HG02870 (cell line): Measurements from ENCODE around the gene ATG2B.

Experiments
- ATAC-seq: cut with Tn5 transposase; IDR thresholded peaks from one replicate; pipeline ENCODE4 v1.9.1; 2021; ENCODE audit warnings: mild to moderate bottlenecking, moderate library complexity; ENCODE audit not compliant: unreplicated experiment

The ATG2B gene

DNA sequence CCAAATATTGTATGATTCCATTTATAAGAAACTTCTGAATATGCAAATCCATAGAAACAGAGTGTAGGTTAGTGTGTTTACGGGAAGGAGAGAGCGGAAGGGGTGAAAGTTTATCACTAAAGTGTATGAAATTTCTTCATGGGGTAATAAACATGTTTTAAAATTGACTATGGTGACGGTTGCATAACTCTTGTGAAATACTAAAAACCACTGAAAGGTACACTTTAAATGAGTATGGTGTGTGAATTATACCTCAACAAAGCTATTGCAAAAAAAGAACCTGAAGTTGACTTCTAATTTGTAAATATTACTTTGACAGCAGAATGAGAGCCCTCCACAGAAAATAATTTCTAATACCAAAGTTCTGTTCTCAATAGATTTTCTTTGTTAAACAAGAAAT is 47.1 kb downstream of the ATG2B start:
- no peak for ATAC-seq

DNA sequence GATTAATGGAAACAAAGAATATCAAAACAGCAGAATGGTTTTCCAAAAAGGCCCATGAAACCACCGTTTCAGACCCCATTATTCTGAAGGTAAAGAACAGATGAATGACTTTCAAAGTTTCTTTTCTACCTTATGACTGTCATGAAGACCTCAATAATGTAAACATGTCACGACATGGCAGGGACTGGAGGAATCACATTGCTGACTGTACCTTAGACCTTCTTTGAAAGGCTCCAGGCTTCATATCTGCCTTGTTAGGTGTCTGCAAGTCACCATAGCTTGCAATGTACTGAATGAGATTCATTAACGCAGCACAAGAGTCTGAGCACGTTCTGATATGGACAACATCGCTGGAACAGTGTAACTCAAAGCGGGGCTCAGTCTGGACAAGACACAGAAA is 52.2 kb downstream of the ATG2B start:
- ATAC-seq = no peak

GRCh38 chr14:96309896-96310330 is 53.2 kb downstream of the ATG2B start:
- ATAC-seq = no peak

- no peak for ATAC-seq
These were observed 53.8 kb downstream of the ATG2B start for GRCh38 chr14:96309133-96309895.

- ATAC-seq = no peak
These were observed 55.7 kb downstream of the ATG2B start for GRCh38 chr14:96307434-96307833.

- ATAC-seq = no peak
These were observed 58.2 kb downstream of the ATG2B start for GRCh38 chr14:96304956-96305355.

- ATAC-seq = no peak
These were observed 59.2 kb downstream of the ATG2B start for GRCh38 chr14:96303981-96304380.

GRCh38 chr14:96299441-96299840 is 63.7 kb downstream of the ATG2B start:
- no peak for ATAC-seq

DNA sequence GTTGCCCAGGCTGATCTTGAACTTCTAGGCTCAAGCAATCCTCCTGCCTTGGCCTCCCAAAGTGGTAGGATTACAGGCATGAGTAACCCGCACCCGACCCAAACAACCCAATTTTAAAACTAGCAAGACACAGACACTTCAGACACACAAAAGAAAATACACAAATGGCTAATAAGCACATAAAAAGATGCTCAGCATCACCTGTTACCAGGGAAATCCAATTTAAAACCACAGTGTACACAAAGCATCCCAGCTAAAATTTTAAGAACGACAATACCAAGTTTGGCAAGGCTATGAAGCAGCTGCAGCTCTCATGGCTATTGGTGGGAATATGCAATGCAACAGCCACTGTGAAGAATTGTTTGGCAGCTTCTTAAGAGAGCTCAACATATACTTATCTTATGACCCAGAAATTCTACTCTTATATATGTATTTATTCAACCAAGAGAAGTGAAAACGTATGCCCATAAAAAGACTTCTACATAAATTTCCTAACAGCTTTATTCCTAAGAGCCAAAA is 65.1 kb downstream of the ATG2B start:
- no peak for ATAC-seq

- ATAC-seq = no peak
These were observed 66.1 kb downstream of the ATG2B start for GRCh38 chr14:96297000-96297399.

GRCh38 chr14:96294246-96294645 is 68.9 kb downstream of the ATG2B start:
- no peak for ATAC-seq

DNA sequence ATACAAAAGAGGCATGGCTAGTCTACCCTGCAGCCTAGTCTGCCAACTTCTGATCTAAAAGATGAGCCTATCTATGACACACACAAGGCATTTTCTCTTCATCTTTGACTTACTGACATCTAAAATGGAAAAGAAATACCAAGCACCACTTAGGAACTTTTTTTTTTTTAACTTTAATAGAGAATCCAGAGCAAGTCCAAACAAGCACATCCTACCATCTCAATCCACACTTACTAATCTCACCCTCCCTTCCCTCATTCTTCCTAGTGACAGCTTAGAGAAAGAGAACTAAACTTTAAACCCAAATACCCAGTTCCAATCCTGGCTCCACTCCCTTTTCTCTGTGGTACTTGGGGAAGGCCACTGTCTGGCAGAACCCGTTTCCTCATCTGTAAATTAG is 75.3 kb downstream of the ATG2B start:
- no peak for ATAC-seq

- ATAC-seq = no peak
These were observed 76.9 kb downstream of the ATG2B start for GRCh38 chr14:96286251-96286650.

- ATAC-seq = no peak
These were observed 77.5 kb downstream of the ATG2B start for GRCh38 chr14:96285667-96286066.

DNA sequence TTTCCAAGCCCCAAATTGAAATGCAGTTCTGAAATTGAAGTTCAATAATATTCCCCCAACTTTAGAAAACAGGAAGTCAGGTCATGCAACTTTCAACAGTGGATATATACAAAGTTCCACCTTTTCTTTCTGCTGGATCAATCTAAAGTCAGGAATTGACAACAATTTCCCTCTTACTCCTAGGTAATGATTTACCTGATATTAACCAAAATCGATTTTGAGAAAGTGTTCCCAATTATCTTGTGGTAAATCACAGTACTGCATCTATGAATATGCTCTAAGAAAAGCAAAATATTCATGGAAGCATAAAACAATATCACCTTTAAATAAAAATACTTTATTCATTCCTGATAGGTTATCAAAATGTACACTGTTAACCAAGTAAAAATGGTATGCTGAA is 78.7 kb downstream of the ATG2B start:
- ATAC-seq = no peak

DNA sequence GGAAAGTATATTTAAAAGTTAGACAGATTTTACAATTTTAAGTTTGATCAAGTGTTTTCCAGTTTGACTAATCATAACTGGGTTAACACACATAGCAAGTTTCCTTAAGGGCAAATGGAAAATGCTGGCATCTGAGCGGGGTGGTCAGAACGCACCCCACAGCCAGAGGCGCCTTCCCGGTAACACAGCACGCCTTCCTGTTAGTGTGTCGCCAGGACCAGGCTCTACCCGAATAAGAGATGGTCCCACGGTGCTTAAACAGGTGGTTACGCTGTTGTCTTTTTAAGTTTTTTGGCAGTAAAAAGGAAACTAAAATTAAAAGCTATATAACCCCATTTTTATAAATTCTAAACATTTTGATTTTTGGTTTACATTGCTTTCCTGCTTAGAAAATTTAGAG is 79.1 kb downstream of the ATG2B start:
- ATAC-seq = no peak

DNA sequence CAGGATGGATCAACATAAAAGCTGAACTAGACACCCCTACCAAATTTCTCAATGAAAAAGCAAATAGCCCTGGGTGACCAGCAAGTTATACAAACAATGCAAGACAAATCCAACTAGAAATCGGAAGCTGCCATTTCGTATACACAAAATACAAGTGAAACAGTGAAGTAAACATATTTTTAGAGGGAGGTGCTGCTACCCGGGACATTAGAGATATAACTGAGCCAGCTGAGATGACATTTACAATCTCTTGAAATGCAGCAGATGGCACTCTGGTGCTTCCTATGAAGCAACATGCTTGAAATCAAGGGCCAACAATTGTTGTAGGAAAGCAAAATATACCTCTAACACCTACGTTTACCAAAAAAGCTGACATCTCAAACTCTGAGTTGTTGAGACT is 81.7 kb downstream of the ATG2B start:
- ATAC-seq = no peak

- ATAC-seq = no peak
These were observed 83.0 kb downstream of the ATG2B start for GRCh38 chr14:96280104-96280503.

- no peak for ATAC-seq
These were observed 83.6 kb downstream of the ATG2B start for GRCh38 chr14:96279564-96279963.

DNA sequence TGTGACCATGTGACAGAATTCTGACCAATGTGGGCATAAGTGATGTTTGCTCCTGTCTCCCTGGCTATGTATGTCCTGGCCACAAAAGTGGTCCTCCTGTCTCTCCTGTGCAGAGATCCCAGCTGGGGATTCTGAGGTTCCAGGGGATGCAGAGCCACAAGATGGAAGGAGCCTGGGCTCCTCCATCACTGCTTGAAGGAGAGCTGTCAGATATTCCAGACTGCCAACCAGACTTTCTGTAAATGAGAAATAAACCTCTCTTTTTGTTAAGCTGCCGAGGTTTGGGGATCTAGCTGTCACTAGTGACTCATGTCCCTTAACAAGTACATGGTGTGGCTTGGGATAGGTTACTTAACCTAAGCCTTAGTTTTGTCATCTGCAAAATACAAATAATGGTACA is 85.3 kb downstream of the ATG2B start:
- ATAC-seq = no peak

GRCh38 chr14:96275177-96276112 is 87.7 kb downstream of the ATG2B start:
- no peak for ATAC-seq

DNA sequence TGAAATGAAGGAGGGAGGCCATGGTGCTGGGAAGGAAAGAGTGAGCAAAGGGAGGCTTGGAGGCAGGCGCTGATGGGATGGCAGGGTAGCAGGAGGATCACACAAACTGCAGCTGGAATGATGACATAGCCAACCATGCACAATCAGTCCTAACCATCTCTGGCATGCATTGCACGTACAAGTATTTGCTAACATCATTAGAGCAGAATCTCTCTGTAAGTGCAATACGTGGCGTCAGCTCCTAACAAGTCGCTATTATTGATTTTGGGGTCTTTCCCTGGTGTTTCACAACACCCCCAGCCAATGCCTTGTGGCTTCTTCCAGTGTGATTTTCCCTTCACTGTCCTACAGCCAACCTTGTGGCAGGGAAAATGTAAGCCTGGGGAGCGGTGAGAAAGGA is 88.6 kb downstream of the ATG2B start:
- no peak for ATAC-seq
